HFFc6 (cell line): ENCODE data around the gene SCAP. TPM values are rescaled to one million over a fixed set of nuclear protein-coding genes. Genes with fewer than 3 reads are reported as not detected.

ENCODE experiments used
- DNase-seq: peaks from one replicate; pipeline ENCODE4 v3.0.0-alpha.2; 2018
- H3K27ac Mint-ChIP-seq: 2 replicates; pipeline ENCODE4 v1.8.0; 2020; ENCODE audit warnings: mild to moderate bottlenecking, mixed read lengths
- H3K27me3 Mint-ChIP-seq: 2 replicates; pipeline ENCODE4 v1.8.0; 2021; ENCODE audit warnings: mild to moderate bottlenecking, moderate library complexity, mixed read lengths; ENCODE audit not compliant: insufficient read depth
- H3K36me3 Mint-ChIP-seq: 2 replicates; pipeline ENCODE4 v1.8.0; 2021; ENCODE audit warnings: low read depth, mixed read lengths
- H3K4me1 Mint-ChIP-seq: 2 replicates; pipeline ENCODE4 v1.8.0; 2020; ENCODE audit warnings: low read depth, mixed read lengths
- H3K4me3 Mint-ChIP-seq: 2 replicates; pipeline ENCODE4 v1.8.0; 2020; ENCODE audit warnings: mild to moderate bottlenecking, moderate library complexity, mixed read lengths
- H3K9me3 Mint-ChIP-seq: 2 replicates; pipeline ENCODE4 v1.8.0; 2020; ENCODE audit warnings: mild to moderate bottlenecking, mixed read lengths
- CTCF ChIP-seq: fragments of 200-600 bp; sonication (generic); IDR thresholded peaks from 2 replicates; pipeline ENCODE4 v1.5.0; 2021; ENCODE audit warnings: antibody characterized with exemption, mild to moderate bottlenecking
- total RNA-seq, 6 experiments: library from RNA; stranded (reverse); fragmentation: NEBNext Ultra II Directional; extraction: Animal tissue kit (Norgen Biotek cat#: 25700); gene quantifications; 2 replicates in 1 of 6; 3 replicates in 5 of 6; pipeline ENCODE4 v1.2.3, GENCODE V29; 2021

Gene SCAP
- total RNA-seq, 6 experiments from 2014 or later = 48.3 to 63.3 (median 54.9) TPM

- TF ChIP-seq CTCF = no peak
- no peaks in the 10 kb centered on the region for H3K4me1 Mint-ChIP-seq
- DNase-seq = no peak
- H3K27me3 Mint-ChIP-seq = no peaks in the 10 kb centered on the region; the same call in 1 of the 2 replicates
- H3K27ac Mint-ChIP-seq = no peak overlapping the region
- peaks cover 32% of the 10 kb centered on the region for H3K36me3 Mint-ChIP-seq
- no peak overlapping the region for H3K4me3 Mint-ChIP-seq
- no peaks in the 10 kb centered on the region for H3K9me3 Mint-ChIP-seq
Measured at GRCh38 chr3:47504113-47504512, 28.4 kb upstream of the SCAP start.

GRCh38 chr3:47503033-47503432 is 27.3 kb upstream of the SCAP start:
- Mint-ChIP-seq H3K27ac (no peak overlapping the region), H3K36me3 (peaks cover 35% of the 10 kb centered on the region), H3K27me3 (no peaks in the 10 kb centered on the region; the same call in 1 of the 2 replicates), H3K4me3 (no peak overlapping the region), H3K9me3 (no peaks in the 10 kb centered on the region), H3K4me1 (no peaks in the 10 kb centered on the region)
- no peak for TF ChIP-seq CTCF
- DNase-seq = no peak

- Mint-ChIP-seq H3K4me1 (peaks cover 5% of the 10 kb centered on the region; the same call in 1 of the 2 replicates), H3K9me3 (no peaks in the 10 kb centered on the region), H3K27ac (no peak overlapping the region), H3K4me3 (no peak overlapping the region), H3K27me3 (no peaks in the 10 kb centered on the region; the same call in 1 of the 2 replicates), H3K36me3 (peaks cover 39% of the 10 kb centered on the region)
- DNase-seq = no peak
- TF ChIP-seq CTCF = no peak
Measured at GRCh38 chr3:47496892-47497291, 21.2 kb upstream of the SCAP start.

GRCh38 chr3:47495886-47496285 is 20.1 kb upstream of the SCAP start:
- H3K27me3 Mint-ChIP-seq = no peaks in the 10 kb centered on the region; the same call in 1 of the 2 replicates
- no peak for TF ChIP-seq CTCF
- H3K27ac Mint-ChIP-seq = no peak overlapping the region
- no peak overlapping the region for H3K4me3 Mint-ChIP-seq
- peaks cover 5% of the 10 kb centered on the region; the same call in 1 of the 2 replicates for H3K4me1 Mint-ChIP-seq
- H3K9me3 Mint-ChIP-seq = no peaks in the 10 kb centered on the region
- DNase-seq = no peak
- peaks cover 36% of the 10 kb centered on the region for H3K36me3 Mint-ChIP-seq

GRCh38 chr3:47495111-47495510 is 19.4 kb upstream of the SCAP start:
- H3K36me3 Mint-ChIP-seq = peaks cover 29% of the 10 kb centered on the region
- peaks cover 5% of the 10 kb centered on the region; the same call in 1 of the 2 replicates for H3K4me1 Mint-ChIP-seq
- H3K4me3 Mint-ChIP-seq = no peak overlapping the region
- no peak for TF ChIP-seq CTCF
- H3K27ac Mint-ChIP-seq = no peak overlapping the region
- H3K9me3 Mint-ChIP-seq = no peaks in the 10 kb centered on the region
- H3K27me3 Mint-ChIP-seq = no peaks in the 10 kb centered on the region
- no peak for DNase-seq

- peaks cover 12% of the 10 kb centered on the region; the same call in 1 of the 2 replicates for H3K36me3 Mint-ChIP-seq
- peaks cover 20% of the 10 kb centered on the region for H3K4me1 Mint-ChIP-seq
- no peak overlapping the region for H3K4me3 Mint-ChIP-seq
- H3K27ac Mint-ChIP-seq = no peak overlapping the region
- no peak for TF ChIP-seq CTCF
- no peak for DNase-seq
- no peaks in the 10 kb centered on the region for H3K9me3 Mint-ChIP-seq
- no peaks in the 10 kb centered on the region for H3K27me3 Mint-ChIP-seq
Measured at GRCh38 chr3:47491777-47492176, 16.0 kb upstream of the SCAP start.
